PC-3 (cell line): ENCODE measurements around the gene SUGCT.

Experiments
- EZH2 ChIP-seq: fragments of 300-600 bp; sonication (generic); IDR thresholded peaks from one replicate; pipeline ENCODE4 v1.6.1; 2017; ENCODE audit warnings: antibody characterized with exemption, mild to moderate bottlenecking, low read length; ENCODE audit not compliant: unreplicated experiment
- TF ChIP-seq, protein P1 (sequence below): fragments of 300-600 bp; sonication (generic); conservative IDR thresholded peaks from 2 replicates; pipeline ENCODE4 v1.5.1; 2017; ENCODE audit warnings: antibody characterized with exemption, low read depth, mild to moderate bottlenecking, low read length

- TF ChIP-seq, protein P1, sequence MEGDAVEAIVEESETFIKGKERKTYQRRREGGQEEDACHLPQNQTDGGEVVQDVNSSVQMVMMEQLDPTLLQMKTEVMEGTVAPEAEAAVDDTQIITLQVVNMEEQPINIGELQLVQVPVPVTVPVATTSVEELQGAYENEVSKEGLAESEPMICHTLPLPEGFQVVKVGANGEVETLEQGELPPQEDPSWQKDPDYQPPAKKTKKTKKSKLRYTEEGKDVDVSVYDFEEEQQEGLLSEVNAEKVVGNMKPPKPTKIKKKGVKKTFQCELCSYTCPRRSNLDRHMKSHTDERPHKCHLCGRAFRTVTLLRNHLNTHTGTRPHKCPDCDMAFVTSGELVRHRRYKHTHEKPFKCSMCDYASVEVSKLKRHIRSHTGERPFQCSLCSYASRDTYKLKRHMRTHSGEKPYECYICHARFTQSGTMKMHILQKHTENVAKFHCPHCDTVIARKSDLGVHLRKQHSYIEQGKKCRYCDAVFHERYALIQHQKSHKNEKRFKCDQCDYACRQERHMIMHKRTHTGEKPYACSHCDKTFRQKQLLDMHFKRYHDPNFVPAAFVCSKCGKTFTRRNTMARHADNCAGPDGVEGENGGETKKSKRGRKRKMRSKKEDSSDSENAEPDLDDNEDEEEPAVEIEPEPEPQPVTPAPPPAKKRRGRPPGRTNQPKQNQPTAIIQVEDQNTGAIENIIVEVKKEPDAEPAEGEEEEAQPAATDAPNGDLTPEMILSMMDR = peak; percentile 60
- TF ChIP-seq EZH2 = no peak
Observed at GRCh38 chr7:40483630-40484029, 348.8 kb downstream of the SUGCT start.
